ENCODE measurements around the gene MAP2K5.
A peak's percentile ranks its signal among the peaks of the same experiment; 100 is the strongest.

Gene MAP2K5

GRCh38 chr15:67838789-67839332 is 296.4 kb downstream of the MAP2K5 start:
- DNase-seq (ENCODE audit: low read depth in 2 of 2) = no peak

GRCh38 chr15:67839499-67839928 is 297.0 kb downstream of the MAP2K5 start:
- DNase-seq (ENCODE audit: low read depth in 2 of 2) = no peak

- peak; percentile 92 to 94 for DNase-seq (ENCODE audit: low read depth in 2 of 2)
Measured at GRCh38 chr15:67839929-67840748, 297.6 kb downstream of the MAP2K5 start, which contains the start of gene RNU6-1. RNU6-1 (minus strand) TSS chr15:67840045.

- no peak for DNase-seq (ENCODE audit: low read depth in 2 of 2)
Measured at GRCh38 chr15:67840749-67841512, 298.4 kb downstream of the MAP2K5 start.

DNA sequence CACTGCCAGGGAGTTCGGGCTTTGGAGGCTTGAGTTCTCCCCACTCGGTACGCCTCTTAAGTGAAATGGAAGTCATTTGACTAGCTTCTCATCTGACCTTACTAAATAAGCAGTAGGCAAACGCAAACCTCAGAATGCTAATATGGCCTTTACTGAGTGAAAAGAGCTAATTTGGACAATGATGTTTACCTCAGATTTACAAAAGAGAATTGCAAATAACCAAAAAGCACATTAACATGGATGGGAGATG is 298.9 kb downstream of the MAP2K5 start:
- DNase-seq (ENCODE audit: low read depth in 2 of 2) = no peak

GRCh38 chr15:67843092-67843501 is 300.6 kb downstream of the MAP2K5 start:
- no peak for DNase-seq (ENCODE audit: low read depth in 2 of 2)

DNA sequence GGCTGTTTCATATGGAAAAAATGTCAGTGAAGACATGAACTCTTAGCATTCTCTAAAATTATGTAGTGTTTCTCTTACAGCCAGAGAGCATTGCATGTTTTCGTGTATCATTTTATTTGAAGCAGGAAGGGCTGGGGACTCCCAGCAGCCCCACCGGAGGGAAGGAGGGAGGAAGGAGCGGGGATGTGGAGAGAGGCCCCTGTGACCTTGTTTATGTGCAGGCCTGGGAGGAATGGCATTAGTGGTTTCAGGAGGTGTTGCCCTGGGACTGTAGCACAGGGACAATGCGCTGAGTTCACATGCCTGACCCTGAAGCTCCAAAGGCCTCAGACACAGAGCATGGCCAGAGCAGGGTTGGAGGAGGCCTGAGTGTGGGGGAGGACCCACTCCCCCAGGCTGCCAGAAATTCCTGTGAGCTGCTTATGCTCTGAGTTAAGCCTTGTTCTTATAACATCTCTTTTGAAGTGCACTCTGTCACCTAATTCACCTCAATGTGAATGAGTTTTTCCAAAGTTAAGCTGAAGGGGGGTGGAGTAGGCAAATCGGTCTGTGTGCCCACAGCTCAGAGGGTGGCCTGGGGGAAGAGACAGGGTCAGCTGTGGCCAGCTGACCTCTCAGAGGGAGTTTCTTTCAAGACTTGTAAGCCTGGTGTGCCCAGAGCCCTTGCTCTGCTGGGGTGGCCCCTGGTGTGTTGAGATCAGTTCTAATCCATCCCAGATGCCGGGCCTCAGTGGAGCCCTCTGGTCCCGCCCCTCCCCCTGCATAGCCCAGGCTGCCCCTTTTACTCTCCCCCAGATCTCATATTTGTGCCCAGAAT is 301.3 kb downstream of the MAP2K5 start:
- DNase-seq (ENCODE audit: low read depth in 2 of 2) = no peak

DNA sequence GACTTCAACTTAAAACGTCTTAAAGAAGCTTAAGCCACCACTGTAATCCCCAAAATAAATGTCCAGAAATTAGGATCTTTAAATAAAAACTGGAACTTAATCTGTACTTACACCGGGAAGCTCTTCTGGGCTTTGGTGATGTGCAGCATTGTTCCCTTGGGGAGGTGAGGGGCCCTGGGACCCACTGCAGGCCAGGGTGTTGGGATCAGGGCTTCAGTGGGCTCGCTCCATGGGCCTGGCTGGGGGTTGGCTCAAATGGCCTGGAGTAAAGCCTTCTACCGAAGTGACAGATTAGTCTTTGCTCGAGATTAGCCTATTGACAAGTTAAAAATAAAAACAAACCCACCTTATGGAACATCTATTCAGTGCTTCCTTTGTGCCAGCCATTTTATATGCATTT is 303.5 kb downstream of the MAP2K5 start:
- no peak for DNase-seq (ENCODE audit: low read depth in 2 of 2)

DNA sequence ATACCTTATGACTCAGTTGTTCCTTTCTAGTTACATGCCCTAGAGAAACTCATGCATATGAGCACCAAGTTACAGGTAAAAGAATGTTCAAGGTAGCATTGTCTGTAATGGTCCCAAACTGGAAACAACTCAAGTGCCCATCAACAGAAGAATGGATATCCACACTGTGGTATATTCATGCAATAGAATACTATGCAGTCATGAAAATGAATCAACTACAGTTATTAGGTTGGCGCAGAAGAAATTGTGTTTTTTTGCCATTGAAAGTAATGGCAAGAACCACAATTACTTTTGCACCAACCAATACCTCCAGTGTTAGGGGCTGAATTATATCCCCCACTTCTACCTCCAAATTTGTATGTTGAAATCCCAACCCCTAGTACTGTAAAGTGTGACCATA is 307.0 kb downstream of the MAP2K5 start:
- no peak for DNase-seq (ENCODE audit: low read depth in 2 of 2)

DNA sequence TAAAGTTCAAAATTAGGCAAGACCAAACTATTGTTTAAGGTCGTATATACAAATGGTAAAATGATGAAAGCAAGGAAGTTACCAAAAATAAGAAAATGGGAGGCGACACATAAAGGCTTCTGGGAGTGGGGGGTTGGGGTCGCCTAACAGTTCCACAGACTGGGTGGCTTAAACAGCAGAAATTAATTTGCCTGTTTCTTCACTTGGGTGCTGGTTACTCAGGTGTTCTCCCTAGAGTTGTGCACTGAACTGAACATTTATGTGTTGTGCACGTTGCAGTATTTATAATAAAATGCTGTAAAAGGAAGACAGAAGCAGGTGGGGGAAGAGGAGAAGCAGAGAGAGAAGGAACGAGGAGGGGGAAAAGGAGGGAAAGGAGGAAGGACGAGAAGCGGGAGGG is 307.8 kb downstream of the MAP2K5 start:
- DNase-seq (ENCODE audit: low read depth in 2 of 2) = no peak

- no peak for DNase-seq (ENCODE audit: low read depth in 2 of 2)
Measured at GRCh38 chr15:67850994-67851571, 308.6 kb downstream of the MAP2K5 start.

DNA sequence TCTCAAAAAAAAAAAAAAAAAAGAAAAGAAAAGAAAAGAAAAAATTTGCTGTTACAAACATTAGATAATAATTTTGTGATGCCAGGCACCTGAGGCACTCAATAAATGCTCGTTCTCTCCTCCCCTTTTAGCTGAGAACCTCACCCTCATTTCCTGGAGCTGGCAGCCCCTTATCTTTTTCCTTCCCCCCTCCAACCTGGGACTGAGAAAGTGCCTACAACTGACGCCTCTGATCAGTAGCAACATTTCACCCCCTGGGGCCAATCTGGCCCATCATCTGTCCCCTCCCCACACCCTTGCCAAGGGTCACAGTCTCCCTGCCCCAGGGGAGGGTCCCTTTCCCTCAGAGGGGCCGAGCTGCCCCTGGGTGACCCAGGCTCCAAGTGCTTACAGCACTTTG is 309.9 kb downstream of the MAP2K5 start:
- no peak for DNase-seq (ENCODE audit: low read depth in 2 of 2)

GRCh38 chr15:67853454-67853853 is 311.0 kb downstream of the MAP2K5 start:
- no peak for DNase-seq (ENCODE audit: low read depth in 2 of 2)

GRCh38 chr15:67854358-67854757 is 311.9 kb downstream of the MAP2K5 start:
- no peak for DNase-seq (ENCODE audit: low read depth in 2 of 2)

DNA sequence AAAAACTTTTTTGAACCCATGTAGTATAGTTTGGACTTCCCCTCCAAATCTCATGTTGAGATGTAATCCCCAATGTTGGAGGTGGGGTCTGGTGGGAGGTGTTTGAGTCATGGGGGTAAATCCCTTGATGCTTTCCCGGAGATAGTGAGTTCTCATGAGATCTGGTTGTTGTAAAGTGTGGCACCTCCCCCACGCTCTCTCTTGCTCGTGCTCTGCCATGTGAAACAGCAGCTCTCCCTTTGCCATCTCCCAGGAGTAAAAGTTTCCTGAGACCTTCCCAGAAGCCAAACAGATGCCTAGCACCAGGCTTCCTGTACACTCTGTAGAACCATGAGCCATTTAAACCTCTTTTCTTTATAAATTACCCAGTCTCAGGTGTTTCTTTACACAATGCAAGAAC is 313.3 kb downstream of the MAP2K5 start:
- DNase-seq (ENCODE audit: low read depth in 2 of 2) = no peak
